Skeletal muscle satellite cell (primary cell): Measurements from ENCODE around the gene MUC6.

ENCODE experiments used
- H3K27me3 ChIP-seq: 2 replicates; pipeline ENCODE4 v1.7.0; 2013; ENCODE audit warnings: low read length; ENCODE audit not compliant: control insufficient read depth, insufficient read depth
- H3K36me3 ChIP-seq: 2 replicates; pipeline ENCODE4 v1.7.0; 2013; ENCODE audit warnings: mild to moderate bottlenecking, control low read depth, low read length; ENCODE audit not compliant: insufficient read depth
- H3K4me1 ChIP-seq: 2 replicates; pipeline ENCODE4 v1.7.0; 2013; ENCODE audit warnings: low read length; ENCODE audit not compliant: control insufficient read depth, insufficient read depth
- H3K4me2 ChIP-seq: 2 replicates; pipeline ENCODE4 v1.7.0; 2013; ENCODE audit warnings: mild to moderate bottlenecking, low read length
- H3K4me3 ChIP-seq: 2 replicates; pipeline ENCODE4 v1.7.0; 2013; ENCODE audit warnings: low read length
- H3K9ac ChIP-seq: 2 replicates; pipeline ENCODE4 v1.7.0; 2013; ENCODE audit warnings: mild to moderate bottlenecking, low read depth, low read length, moderate library complexity
- H3K9me3 ChIP-seq: replicated peaks from 2 replicates; pipeline ENCODE4 v1.7.0; 2013; ENCODE audit warnings: mild to moderate bottlenecking, control low read depth, low read length

Gene MUC6

DNA sequence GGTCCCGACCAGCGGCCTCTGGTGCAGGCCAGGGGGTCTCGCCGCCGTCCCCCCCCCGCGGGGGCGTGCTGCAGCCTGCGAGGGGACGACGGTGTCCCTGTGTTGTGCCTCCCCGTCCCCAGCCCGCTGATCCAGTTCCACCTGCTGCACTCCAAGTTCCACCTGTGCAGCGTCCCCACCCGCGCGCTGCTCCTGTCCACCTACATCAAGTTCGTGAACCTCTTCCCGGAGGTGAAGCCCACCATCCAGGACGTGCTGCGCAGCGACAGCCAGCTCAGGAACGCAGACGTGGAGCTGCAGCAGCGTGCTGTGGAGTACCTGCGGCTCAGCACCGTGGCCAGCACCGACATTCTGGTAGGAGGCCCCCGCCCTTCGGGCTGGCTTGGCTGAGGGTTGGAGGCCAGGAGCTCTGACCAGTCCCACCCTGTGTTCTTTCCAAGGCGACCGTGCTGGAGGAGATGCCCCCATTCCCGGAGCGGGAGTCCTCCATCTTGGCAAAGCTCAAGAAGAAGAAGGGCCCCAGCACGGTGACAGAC lies 42.8 kb downstream of the MUC6 start:
- H3K9me3 ChIP-seq = no peaks in the 10 kb centered on the region
- peaks cover 42% of the 10 kb centered on the region for H3K36me3 ChIP-seq
- no peak overlapping the region for H3K4me2 ChIP-seq
- H3K4me1 ChIP-seq = no peaks in the 10 kb centered on the region
- no peaks in the 10 kb centered on the region for H3K27me3 ChIP-seq
- H3K4me3 ChIP-seq = no peak overlapping the region
- H3K9ac ChIP-seq = no peak overlapping the region

DNA sequence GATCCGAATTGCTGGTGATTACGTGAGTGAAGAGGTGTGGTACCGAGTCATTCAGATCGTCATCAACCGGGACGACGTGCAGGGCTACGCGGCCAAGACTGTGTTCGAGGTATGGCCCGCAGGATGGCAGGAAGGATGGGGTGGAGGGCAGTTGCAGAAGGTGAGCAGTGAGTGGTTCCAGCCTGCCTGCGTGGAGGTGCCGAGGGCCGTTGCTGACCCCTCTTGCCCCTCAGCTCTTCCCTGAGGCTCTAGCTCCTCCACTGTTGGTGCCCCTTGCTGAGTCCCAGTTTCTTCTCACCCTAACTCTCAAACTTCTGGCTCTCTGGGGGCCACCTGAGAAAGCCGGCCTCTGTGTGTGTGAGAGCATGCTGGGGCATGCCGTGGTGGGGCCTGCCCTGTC lies 43.9 kb downstream of the MUC6 start:
- H3K9ac ChIP-seq = no peak overlapping the region

GRCh38 chr11:991711-992307 lies 44.7 kb downstream of the MUC6 start:
- no peak overlapping the region for H3K9ac ChIP-seq
- H3K4me2 ChIP-seq = no peak overlapping the region
- H3K4me3 ChIP-seq = no peak overlapping the region
- peaks cover 53% of the 10 kb centered on the region for H3K36me3 ChIP-seq
- H3K4me1 ChIP-seq = no peaks in the 10 kb centered on the region
- no peaks in the 10 kb centered on the region for H3K27me3 ChIP-seq
- H3K9me3 ChIP-seq = no peaks in the 10 kb centered on the region

More for the DNA sequence above, 43.9 kb downstream of the MUC6 start:
- Histone ChIP-seq H3K4me2 (no peak overlapping the region), H3K9me3 (no peaks in the 10 kb centered on the region), H3K4me1 (no peaks in the 10 kb centered on the region), H3K27me3 (no peaks in the 10 kb centered on the region), H3K4me3 (no peak overlapping the region), H3K36me3 (peaks cover 53% of the 10 kb centered on the region)

DNA sequence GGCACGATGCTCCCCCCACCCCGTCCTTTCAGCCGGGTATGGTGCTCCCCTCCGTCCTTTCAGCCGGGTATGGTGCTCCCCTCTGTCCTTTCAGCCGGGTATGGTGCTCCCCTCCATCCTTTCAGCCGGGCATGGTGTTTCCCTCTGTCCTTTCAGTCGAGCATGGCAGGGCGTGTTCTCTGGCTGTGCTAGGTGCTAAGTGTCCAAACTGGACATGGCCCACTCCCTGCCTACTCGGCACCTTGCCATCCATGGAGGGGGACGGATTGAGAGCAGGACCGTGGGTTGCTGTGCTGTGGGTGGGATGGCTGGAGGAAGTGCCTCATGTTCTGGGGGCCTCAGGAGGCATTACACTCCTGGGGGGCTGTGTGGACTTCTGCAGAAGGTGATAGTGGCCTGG lies 45.5 kb downstream of the MUC6 start:
- Histone ChIP-seq H3K9me3 (no peaks in the 10 kb centered on the region), H3K36me3 (peaks cover 54% of the 10 kb centered on the region)

GRCh38 chr11:990101-990500 lies 46.4 kb downstream of the MUC6 start:
- Histone ChIP-seq H3K4me1 (no peaks in the 10 kb centered on the region), H3K27me3 (no peaks in the 10 kb centered on the region), H3K9ac (no peak overlapping the region), H3K4me3 (no peak overlapping the region), H3K9me3 (no peaks in the 10 kb centered on the region), H3K4me2 (no peak overlapping the region), H3K36me3 (peaks cover 61% of the 10 kb centered on the region)

More for the DNA sequence above, 45.5 kb downstream of the MUC6 start:
- Histone ChIP-seq H3K9ac (no peak overlapping the region), H3K4me3 (no peak overlapping the region), H3K27me3 (no peaks in the 10 kb centered on the region), H3K4me2 (no peak overlapping the region), H3K4me1 (no peaks in the 10 kb centered on the region)

DNA sequence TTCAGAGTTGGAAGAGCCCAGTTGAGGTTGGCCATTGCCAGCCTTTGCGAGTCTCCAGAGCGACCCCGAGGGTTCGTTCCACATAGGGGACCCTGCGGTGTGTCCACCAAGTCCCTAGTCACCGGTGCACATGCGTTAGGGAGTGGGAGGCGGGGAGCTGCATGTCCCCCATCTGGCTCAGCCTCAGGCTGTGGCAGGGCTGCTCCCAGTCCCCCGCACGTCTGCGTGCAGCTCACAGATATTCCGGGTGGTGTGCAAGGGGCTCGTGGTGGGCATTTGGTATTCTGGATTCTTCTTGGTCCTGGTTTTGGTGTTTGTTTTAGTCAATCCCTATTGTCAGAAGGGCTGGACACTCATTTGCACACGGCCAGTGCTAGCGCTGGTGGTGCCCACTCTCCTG lies 48.8 kb downstream of the MUC6 start:
- H3K4me1 ChIP-seq = no peaks in the 10 kb centered on the region
- no peak overlapping the region for H3K4me3 ChIP-seq
- H3K27me3 ChIP-seq = no peaks in the 10 kb centered on the region
- peaks cover 61% of the 10 kb centered on the region for H3K36me3 ChIP-seq
- H3K4me2 ChIP-seq = no peak overlapping the region
- no peaks in the 10 kb centered on the region for H3K9me3 ChIP-seq
- H3K9ac ChIP-seq = no peak overlapping the region

GRCh38 chr11:986952-987305 lies 49.6 kb downstream of the MUC6 start:
- Histone ChIP-seq H3K4me1 (no peaks in the 10 kb centered on the region), H3K27me3 (no peaks in the 10 kb centered on the region), H3K4me2 (no peak overlapping the region), H3K36me3 (peaks cover 60% of the 10 kb centered on the region), H3K9me3 (no peaks in the 10 kb centered on the region), H3K9ac (no peak overlapping the region), H3K4me3 (no peak overlapping the region)

DNA sequence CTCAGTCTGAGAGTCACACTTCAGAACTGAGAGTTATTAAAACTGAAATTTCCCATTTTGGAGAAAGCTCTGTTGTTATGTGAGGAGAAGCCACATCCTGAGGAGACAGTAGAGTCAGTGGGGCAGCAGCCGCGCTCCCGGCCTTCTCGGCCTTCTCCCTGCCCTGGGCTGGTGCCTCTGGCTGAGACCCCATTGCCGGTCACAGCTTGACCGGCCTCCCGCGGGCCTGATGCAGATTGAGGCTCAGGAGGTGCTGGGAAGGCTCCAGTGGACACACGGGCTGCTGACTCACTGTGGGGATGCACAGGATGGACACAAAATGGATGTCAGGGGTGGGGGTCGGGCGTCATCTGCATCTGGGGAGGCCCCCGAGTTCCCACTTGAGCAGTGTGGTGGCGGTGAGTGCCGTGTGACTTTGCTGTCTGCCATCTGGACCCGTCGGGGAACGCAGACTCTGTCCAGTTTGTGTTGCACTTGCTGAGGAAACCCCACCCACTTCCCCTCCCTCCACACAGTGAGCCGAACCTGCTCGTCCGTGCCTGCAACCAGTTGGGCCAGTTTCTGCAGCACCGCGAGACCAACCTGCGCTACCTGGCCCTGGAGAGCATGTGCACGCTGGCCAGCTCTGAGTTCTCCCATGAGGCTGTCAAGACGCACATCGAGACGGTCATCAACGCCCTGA lies 50.1 kb downstream of the MUC6 start:
- peaks cover under 1% of the 10 kb centered on the region for H3K4me1 ChIP-seq
- H3K4me3 ChIP-seq = no peak overlapping the region
- H3K4me2 ChIP-seq = no peak overlapping the region
- H3K36me3 ChIP-seq = peaks cover 62% of the 10 kb centered on the region
- H3K9me3 ChIP-seq = no peaks in the 10 kb centered on the region
- no peak overlapping the region for H3K9ac ChIP-seq
- H3K27me3 ChIP-seq = no peaks in the 10 kb centered on the region

- Histone ChIP-seq H3K4me2 (no peak overlapping the region), H3K27me3 (no peaks in the 10 kb centered on the region), H3K4me1 (peaks cover 6% of the 10 kb centered on the region), H3K36me3 (peaks cover 66% of the 10 kb centered on the region), H3K9me3 (no peaks in the 10 kb centered on the region), H3K9ac (no peak overlapping the region), H3K4me3 (no peak overlapping the region)
Observed at GRCh38 chr11:985848-986247, 50.7 kb downstream of the MUC6 start.

GRCh38 chr11:985406-985805 lies 51.1 kb downstream of the MUC6 start:
- Histone ChIP-seq H3K4me1 (peaks cover 10% of the 10 kb centered on the region), H3K9me3 (no peaks in the 10 kb centered on the region), H3K36me3 (peaks cover 70% of the 10 kb centered on the region), H3K9ac (no peak overlapping the region), H3K27me3 (no peaks in the 10 kb centered on the region), H3K4me2 (no peak overlapping the region), H3K4me3 (no peak overlapping the region)

- H3K4me1 ChIP-seq = peaks cover 10% of the 10 kb centered on the region
- H3K4me2 ChIP-seq = no peak overlapping the region
- H3K9me3 ChIP-seq = no peaks in the 10 kb centered on the region
- H3K9ac ChIP-seq = no peak overlapping the region
- no peaks in the 10 kb centered on the region for H3K27me3 ChIP-seq
- no peak overlapping the region for H3K4me3 ChIP-seq
- peaks cover 68% of the 10 kb centered on the region for H3K36me3 ChIP-seq
Observed at GRCh38 chr11:984546-984945, 52.0 kb downstream of the MUC6 start.

GRCh38 chr11:981764-982163 lies 54.8 kb downstream of the MUC6 start:
- no peak overlapping the region for H3K9ac ChIP-seq
- no peaks in the 10 kb centered on the region for H3K27me3 ChIP-seq
- H3K36me3 ChIP-seq = peaks cover 63% of the 10 kb centered on the region
- H3K4me3 ChIP-seq = no peak overlapping the region
- no peaks in the 10 kb centered on the region for H3K9me3 ChIP-seq
- H3K4me1 ChIP-seq = peaks cover 10% of the 10 kb centered on the region
- H3K4me2 ChIP-seq = no peak overlapping the region
